Body of pancreas (tissue), 4 donors: Measurements from ENCODE around the gene COMP. TPM values are rescaled to one million over a fixed set of nuclear protein-coding genes. Genes with fewer than 3 reads are reported as not detected.

ENCODE experiments used
- ATAC-seq: fragments of 150-250 bp; one replicate; pipeline ENCODE4 v1.9.1; 2016
- DNase-seq, 4 donors: peaks; one replicate each; pipeline ENCODE4 v3.0.0-alpha.2; 2019
- H3K27ac ChIP-seq, 4 donors: fragments of 200-600 bp; sonication (generic); 1 replicate in 3 of 4; 2 replicates in 1 of 4; pipeline versions ENCODE4 v1.5.1 to v1.6.1; 2016 to 2019; ENCODE audit warnings: mild to moderate bottlenecking in 1 of 4, mixed read lengths in 1 of 4, moderate library complexity in 1 of 4
- H3K27me3 ChIP-seq, 2 donors: fragments of 200-600 bp; sonication (generic); one replicate each; pipeline ENCODE4 v1.6.0; 2016; ENCODE audit warnings: mild to moderate bottlenecking in 1 of 2
- H3K36me3 ChIP-seq, 2 donors: fragments of 200-600 bp; sonication (generic); replicated peaks in 1 of 2; 2 replicates each; pipeline ENCODE4 v1.5.1; 2016; ENCODE audit warnings: low read depth in 2 of 2; ENCODE audit not compliant: insufficient read depth in 1 of 2
- H3K4me1 ChIP-seq: fragments of 200-600 bp; sonication (generic); one replicate; pipeline ENCODE4 v1.6.0; 2016
- H3K4me3 ChIP-seq, 2 donors: fragments of 200-600 bp; sonication (generic); 1 replicate in 1 of 2; 2 replicates in 1 of 2; pipeline ENCODE4 v1.5.1; 2016 to 2019
- H3K9me3 ChIP-seq, 3 donors: fragments of 200-600 bp; sonication (generic); 1 replicate in 2 of 3; 2 replicates in 1 of 3; pipeline ENCODE4 v1.5.1; 2016
- CTCF ChIP-seq, 7 experiments: fragments of 450-650 bp in 4 of 7; fragments of 200-600 bp in 3 of 7; sonication (generic) in 3 of 7; IDR thresholded peaks; one replicate each; pipeline ENCODE4 v1.5.1; 2016 to 2019; ENCODE audit warnings: antibody characterized with exemption in 7 of 7
- POLR2A ChIP-seq, 3 donors: fragments of 450-650 bp; IDR thresholded peaks; one replicate each; pipeline ENCODE4 v1.6.1; 2016; ENCODE audit warnings: antibody characterized with exemption in 3 of 3, mild to moderate bottlenecking in 2 of 3
- WGBS, 2 donors: methylation state at CpG; one replicate each; pipeline ENCODE4 v1.1.5; 2017; 5-methylcytosine and 5-hydroxymethylcytosine counted together
- intact Hi-C: fragments of 100-400 bp; cut with DNase I; formaldehyde crosslinking; loops from one replicate; pipeline ENCODE4 v1.15.1; 2023
- total RNA-seq, 2 donors: library from RNA; depleted of rRNA; stranded (reverse); fragments of >200 nt; gene quantifications; one replicate each; pipeline ENCODE4 v1.1.0, GENCODE V29; 2016

COMP gene
- total RNA-seq, 2 donors from 2014 or later: 0.33 to 6.0 TPM

GRCh38 chr19:18772620-18773587 is 18.2 kb downstream of the COMP start:
- Histone ChIP-seq H3K9me3 (no peaks in the 10 kb centered on the region), H3K27ac (no peak overlapping the region), H3K36me3 (no peaks in the 10 kb centered on the region), H3K4me1 (no peaks in the 10 kb centered on the region), H3K4me3 (no peak overlapping the region), H3K27me3 (no peaks in the 10 kb centered on the region)
- WGBS, 2 donors: 75 to 100% methylated on average over 1 to 25 of the region's 27 CpGs
- TF ChIP-seq CTCF (IDR thresholded peaks at IDR 0.05) (peak in 2 of 7 experiments; percentile 13 to 14), POLR2A (IDR thresholded peaks at IDR 0.05) (no peak)
- ATAC-seq: peak; percentile 21
- DNase-seq: peak in 3 of 4 donors; percentile 55 to 65 (median 61)
- intact Hi-C loops: no loop called here

GRCh38 chr19:18771328-18772242 is 19.5 kb downstream of the COMP start:
- Histone ChIP-seq H3K4me1 (no peaks in the 10 kb centered on the region), H3K9me3 (no peaks in the 10 kb centered on the region), H3K4me3 (no peak overlapping the region), H3K36me3 (no peaks in the 10 kb centered on the region), H3K27me3 (no peaks in the 10 kb centered on the region), H3K27ac (no peak overlapping the region)
- no peak for TF ChIP-seq CTCF (IDR thresholded peaks at IDR 0.05)
- no peak for TF ChIP-seq POLR2A (IDR thresholded peaks at IDR 0.05)
- ATAC-seq: no peak
- no peak for DNase-seq
- intact Hi-C loops: no loop called here
- WGBS, 2 donors: 90 to 91% methylated on average over 21 to 33 of the region's 36 CpGs

- H3K27me3 ChIP-seq: no peaks in the 10 kb centered on the region
- intact Hi-C loops: no loop called here
- 85% methylated on average over 11 to 13 of the region's 13 CpGs for WGBS, 2 donors
- H3K4me3 ChIP-seq: no peak overlapping the region
- no peak overlapping the region for H3K27ac ChIP-seq
- TF ChIP-seq POLR2A (IDR thresholded peaks at IDR 0.05) (no peak), CTCF (IDR thresholded peaks at IDR 0.05) (no peak)
- H3K4me1 ChIP-seq: no peaks in the 10 kb centered on the region
- ATAC-seq (no peak), DNase-seq (no peak)
- H3K36me3 ChIP-seq: no peaks in the 10 kb centered on the region
- H3K9me3 ChIP-seq: no peaks in the 10 kb centered on the region
Measured at GRCh38 chr19:18770663-18771327, 20.3 kb downstream of the COMP start.

GRCh38 chr19:18769989-18770528 is 21.0 kb downstream of the COMP start:
- no peaks in the 10 kb centered on the region for H3K4me1 ChIP-seq
- TF ChIP-seq POLR2A (IDR thresholded peaks at IDR 0.05) (no peak), CTCF (IDR thresholded peaks at IDR 0.05) (no peak)
- WGBS, 2 donors: 93 to 94% methylated on average over 3 to 14 of the region's 15 CpGs
- H3K4me3 ChIP-seq: no peak overlapping the region
- no peaks in the 10 kb centered on the region for H3K27me3 ChIP-seq
- ATAC-seq: no peak
- no peak overlapping the region for H3K27ac ChIP-seq
- no peaks in the 10 kb centered on the region for H3K9me3 ChIP-seq
- no peaks in the 10 kb centered on the region for H3K36me3 ChIP-seq
- intact Hi-C loops: no loop called here
- no peak for DNase-seq
